ENCODE measurements around the gene IL10.

IL10 gene

DNA sequence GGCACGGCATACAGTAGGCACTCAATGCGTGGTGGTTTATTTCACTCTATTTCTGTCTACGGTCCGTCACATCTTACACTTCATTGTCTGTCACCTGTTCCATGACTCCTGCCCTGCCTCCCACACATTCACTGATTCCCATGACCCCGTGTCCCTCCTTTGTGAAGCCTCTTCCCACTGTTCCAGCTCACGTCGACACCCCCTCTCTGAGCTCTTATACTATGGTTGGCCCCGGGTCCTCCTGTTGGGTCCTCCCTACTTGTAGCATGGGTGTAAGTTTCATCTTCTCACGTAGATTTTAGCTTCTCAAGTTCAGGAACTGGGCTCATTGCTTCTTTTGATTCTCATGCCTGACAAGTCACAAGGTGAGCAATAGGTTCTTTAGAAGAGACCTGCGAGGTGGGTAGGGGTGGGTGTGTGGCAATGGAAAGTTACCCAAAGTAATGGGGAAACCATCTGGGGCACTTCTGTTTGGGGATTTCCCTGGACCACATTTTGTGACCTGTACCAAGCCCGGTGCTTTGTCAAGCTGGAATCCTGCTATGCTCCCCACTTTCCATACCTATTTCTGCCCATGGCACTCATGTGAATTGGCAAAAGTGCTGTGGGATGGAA is 22.1 kb upstream of the IL10 start:
- no peak for DNase-seq (ENCODE audit: low spot score)
- Histone ChIP-seq H3K27ac (no peak overlapping the region), H3K4me3 (no peak overlapping the region)
- TF ChIP-seq, protein P1, sequence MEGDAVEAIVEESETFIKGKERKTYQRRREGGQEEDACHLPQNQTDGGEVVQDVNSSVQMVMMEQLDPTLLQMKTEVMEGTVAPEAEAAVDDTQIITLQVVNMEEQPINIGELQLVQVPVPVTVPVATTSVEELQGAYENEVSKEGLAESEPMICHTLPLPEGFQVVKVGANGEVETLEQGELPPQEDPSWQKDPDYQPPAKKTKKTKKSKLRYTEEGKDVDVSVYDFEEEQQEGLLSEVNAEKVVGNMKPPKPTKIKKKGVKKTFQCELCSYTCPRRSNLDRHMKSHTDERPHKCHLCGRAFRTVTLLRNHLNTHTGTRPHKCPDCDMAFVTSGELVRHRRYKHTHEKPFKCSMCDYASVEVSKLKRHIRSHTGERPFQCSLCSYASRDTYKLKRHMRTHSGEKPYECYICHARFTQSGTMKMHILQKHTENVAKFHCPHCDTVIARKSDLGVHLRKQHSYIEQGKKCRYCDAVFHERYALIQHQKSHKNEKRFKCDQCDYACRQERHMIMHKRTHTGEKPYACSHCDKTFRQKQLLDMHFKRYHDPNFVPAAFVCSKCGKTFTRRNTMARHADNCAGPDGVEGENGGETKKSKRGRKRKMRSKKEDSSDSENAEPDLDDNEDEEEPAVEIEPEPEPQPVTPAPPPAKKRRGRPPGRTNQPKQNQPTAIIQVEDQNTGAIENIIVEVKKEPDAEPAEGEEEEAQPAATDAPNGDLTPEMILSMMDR (IDR thresholded peaks at IDR 0.05) = no peak

DNA sequence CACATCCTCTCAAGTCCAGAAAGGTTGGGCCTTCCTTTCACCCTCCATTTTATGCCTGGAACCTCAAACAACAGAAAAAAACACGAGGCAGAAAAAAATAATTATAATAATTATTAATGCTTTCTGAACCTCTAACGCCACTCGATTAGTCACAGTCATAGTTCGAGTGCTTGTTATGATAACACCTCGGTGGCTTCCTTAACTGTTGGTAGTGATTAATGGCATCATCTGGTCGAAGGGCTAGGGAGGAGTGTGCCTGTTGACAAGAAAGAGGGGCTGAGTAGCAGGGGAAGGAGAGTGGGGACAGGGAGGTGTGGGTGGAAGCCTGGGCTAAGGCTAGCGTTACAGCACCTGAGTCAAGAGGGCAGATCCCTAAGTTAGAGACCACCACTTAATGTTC is 21.3 kb upstream of the IL10 start:
- no peak for DNase-seq (ENCODE audit: low spot score)
- TF ChIP-seq, protein P1 (IDR thresholded peaks at IDR 0.05) = no peak

DNA sequence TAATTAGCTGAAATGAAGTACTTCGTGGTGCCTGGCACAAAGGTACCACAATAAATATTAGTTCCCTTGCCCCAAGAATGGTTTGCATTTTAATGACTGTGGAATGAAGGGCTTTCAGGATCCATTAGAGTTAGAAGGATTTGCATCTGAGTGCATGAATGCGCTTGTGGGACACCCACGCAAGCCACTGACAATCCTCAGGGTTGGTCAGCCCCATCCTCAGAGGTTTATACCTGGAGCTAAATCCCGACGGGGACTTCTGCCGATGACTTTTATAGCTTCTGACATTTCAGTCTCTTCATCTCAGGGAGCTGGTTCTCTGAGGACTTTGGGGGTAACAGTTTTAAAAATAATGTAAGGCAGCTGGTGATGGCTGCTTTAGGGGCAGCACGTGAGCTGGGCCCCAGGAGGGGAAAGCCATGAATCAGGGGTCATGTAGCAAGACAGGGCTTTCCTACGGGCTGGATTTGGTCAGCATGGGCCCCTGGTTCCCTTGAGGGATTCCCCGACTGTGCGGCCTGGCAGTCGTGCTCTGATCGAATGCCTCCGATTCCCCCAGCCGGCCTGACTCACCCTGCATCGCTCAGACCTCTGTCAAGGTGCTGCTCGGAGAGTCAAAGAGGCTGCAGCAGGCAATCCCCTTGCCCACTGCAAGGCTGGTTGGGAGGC is 20.8 kb upstream of the IL10 start:
- Histone ChIP-seq H3K4me3 (no peak overlapping the region), H3K27ac (no peak overlapping the region)
- TF ChIP-seq, protein P1 (IDR thresholded peaks at IDR 0.05) = no peak
- no peak for DNase-seq (ENCODE audit: low spot score)

More for the DNA sequence above, 21.3 kb upstream of the IL10 start:
- H3K27ac ChIP-seq = no peak overlapping the region
- no peak overlapping the region for H3K4me3 ChIP-seq

DNA sequence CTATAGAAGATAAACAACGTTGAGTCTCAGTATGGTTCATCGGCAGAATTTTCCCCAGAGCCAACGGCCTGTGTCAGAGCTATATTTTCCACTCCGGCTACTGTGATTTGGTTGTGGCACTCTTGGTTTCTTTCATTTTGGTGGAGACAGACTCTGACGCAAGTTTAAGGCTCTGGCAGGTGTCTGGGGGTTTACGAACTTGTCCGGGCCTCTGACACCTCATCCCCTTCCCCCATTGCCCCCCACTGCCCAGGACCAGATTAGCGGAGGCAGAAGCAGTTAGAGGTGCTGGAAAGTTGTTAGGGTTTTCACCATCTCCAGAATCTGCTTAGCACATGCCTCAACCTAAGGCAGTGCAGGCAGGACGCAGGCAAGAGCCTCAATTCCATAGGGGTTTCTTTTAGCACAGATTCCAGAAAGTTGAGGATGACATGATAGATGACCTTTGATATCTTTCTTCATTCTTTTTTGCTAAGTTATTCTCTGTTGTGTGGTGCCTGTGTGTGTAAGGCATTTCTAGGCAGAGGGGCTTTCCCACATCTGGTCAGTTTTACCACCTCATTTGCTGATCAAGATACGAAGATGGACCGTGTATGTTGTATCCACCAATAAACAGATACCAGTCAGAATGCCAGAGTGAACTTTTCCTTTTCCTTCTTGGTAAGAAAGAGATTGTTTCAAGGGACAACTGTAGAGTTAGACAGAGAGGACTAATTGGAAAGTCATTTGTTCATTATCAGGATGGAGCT is 18.4 kb upstream of the IL10 start:
- no peak overlapping the region for H3K4me3 ChIP-seq
- TF ChIP-seq, protein P1 (IDR thresholded peaks at IDR 0.05) = no peak
- no peak overlapping the region for H3K27ac ChIP-seq
- no peak for DNase-seq (ENCODE audit: low spot score)

DNA sequence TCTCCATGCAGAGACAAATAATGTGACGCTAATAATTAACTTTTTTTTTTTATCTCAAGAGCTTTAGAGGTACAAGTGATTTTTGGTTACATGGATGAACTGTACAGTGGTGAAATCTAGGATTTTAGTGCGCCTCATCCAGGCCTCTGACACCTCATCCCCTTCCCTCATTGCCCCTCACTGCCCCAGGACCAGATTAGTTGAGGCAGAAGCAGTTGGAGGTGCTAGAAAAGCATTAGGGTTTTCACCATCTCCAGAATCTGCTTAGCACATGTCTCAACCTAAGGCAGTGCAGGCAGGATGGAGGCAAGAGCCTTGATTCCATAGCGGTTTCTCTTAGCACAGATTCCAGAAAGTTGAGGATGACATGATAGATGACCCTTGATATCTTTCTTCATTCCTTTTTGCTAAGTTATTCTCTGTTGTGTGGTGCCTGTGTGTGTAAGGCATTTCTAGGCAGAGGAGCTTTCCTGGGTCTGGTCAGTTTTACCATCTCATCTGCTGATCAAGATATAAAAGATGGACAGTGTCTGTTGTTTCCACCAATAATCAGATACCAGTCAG is 16.3 kb upstream of the IL10 start:
- Histone ChIP-seq H3K27ac (no peak overlapping the region), H3K4me3 (no peak overlapping the region)
- TF ChIP-seq, protein P1 (IDR thresholded peaks at IDR 0.05) = no peak

DNA sequence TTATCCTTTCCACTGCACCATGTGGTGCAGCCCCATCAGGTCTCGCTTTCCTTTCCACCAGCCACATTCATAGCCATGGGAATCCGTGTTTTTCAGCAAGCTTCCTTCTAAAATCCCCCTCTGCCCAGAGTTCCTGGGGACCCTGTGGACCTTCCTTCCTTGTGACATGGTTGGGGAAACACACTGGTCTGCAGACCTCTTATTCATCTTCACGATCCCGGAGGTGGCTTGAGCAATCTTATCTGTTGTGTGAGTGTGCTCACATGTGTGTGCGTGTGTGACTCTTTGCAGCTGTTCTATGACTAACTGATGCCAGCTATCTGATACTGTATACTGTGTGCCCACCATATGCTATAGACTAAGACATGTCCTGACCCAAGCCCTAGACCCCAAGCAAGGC is 15.6 kb upstream of the IL10 start:
- TF ChIP-seq, protein P1 (IDR thresholded peaks at IDR 0.05) = no peak
- no peak for DNase-seq (ENCODE audit: low spot score)
- Histone ChIP-seq H3K4me3 (no peak overlapping the region), H3K27ac (no peak overlapping the region)

More for the DNA sequence above, 16.3 kb upstream of the IL10 start:
- no peak for DNase-seq (ENCODE audit: low spot score)
